Activated naive CD8-positive, alpha-beta T cell treated with anti-CD3 and anti-CD28 coated beads, Interleukin-2, amount 10 ng/mL, durations not matched to agents 7 days and 5 days (primary cell): ENCODE results near the gene PIP4K2A. TPM values are rescaled to one million over a fixed set of nuclear protein-coding genes. Genes with fewer than 3 reads are reported as not detected.
A peak's percentile ranks its signal among the peaks of the same experiment; 100 is the strongest.
"Not testable (repeated sequence)": the region's sequence is repeated elsewhere in the genome, so short reads cannot be mapped to it uniquely, and the experiment has no call there.

Source experiments
- ATAC-seq: fragments of 150-1000 bp; cut with Tn5 transposase; one replicate; pipeline ENCODE4 v1.10.0; 2021; ENCODE audit warnings: low read depth, moderate library complexity
- POLR2A ChIA-PET: fragments of 350-600 bp; sonication (Branson Sonifier 250); formaldehyde crosslinking; loops from one replicate; lab custom pipeline; 2021; ENCODE audit warnings: antibody characterized with exemption; lab: Charles Lee
- DNase-seq: peaks from one replicate; pipeline ENCODE4 v3.0.0; 2021
- H3K27ac Mint-ChIP-seq: one replicate; pipeline ENCODE4 v1.8.0; 2022; ENCODE audit warnings: mild to moderate bottlenecking, mixed read lengths
- H3K27me3 Mint-ChIP-seq: one replicate; pipeline ENCODE4 v1.8.0; 2022; ENCODE audit warnings: mild to moderate bottlenecking, moderate library complexity, mixed read lengths
- H3K36me3 Mint-ChIP-seq: one replicate; pipeline ENCODE4 v1.8.0; 2021; ENCODE audit warnings: mild to moderate bottlenecking, mixed read lengths
- H3K4me1 Mint-ChIP-seq: one replicate; pipeline ENCODE4 v1.8.0; 2021; ENCODE audit warnings: mixed read lengths
- H3K4me3 Mint-ChIP-seq: one replicate; pipeline ENCODE4 v1.8.0; 2022; ENCODE audit warnings: mild to moderate bottlenecking, moderate library complexity, mixed read lengths
- H3K9me3 Mint-ChIP-seq: one replicate; pipeline ENCODE4 v1.8.0; 2021; ENCODE audit warnings: mixed read lengths
- total RNA-seq, 2 experiments: library from RNA; stranded (reverse); gene quantifications; one replicate each; pipeline ENCODE4 v1.2.3, GENCODE V29; 2021

The PIP4K2A gene
- total RNA-seq, 2 experiments from 2014 or later = 179 to 199 TPM

DNA sequence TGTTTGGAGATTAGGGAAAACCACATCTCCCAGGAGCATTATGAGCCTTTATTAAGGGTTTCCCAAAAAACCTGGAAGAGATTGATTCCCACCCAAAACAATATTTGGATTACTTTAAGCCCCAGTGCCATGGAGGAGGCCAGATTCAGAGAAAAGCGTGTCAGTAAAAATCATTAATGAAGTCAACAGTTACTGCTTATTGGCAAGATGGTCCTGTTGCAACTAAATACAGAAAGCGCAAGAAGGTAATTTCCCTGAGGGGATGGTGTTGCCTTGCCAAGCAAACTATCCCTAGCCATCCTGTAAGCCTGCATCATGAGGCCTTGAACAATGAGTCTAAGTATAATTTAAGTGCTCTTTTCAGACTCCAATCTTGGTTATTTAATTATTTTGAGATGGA lies 212.5 kb downstream of the PIP4K2A start:
- Mint-ChIP-seq H3K36me3 (no peaks in the 10 kb centered on the region), H3K4me3 (no peak overlapping the region), H3K4me1 (peaks cover 13% of the 10 kb centered on the region), H3K27me3 (peaks cover 36% of the 10 kb centered on the region), H3K9me3 (no peaks in the 10 kb centered on the region), H3K27ac (no peak overlapping the region)
- DNase-seq = no peak
- POLR2A ChIA-PET = no interaction called here
- ATAC-seq = no peak

GRCh38 chr10:22501413-22501812 lies 213.0 kb downstream of the PIP4K2A start:
- H3K27me3 Mint-ChIP-seq = peaks cover 39% of the 10 kb centered on the region
- no peak overlapping the region for H3K4me3 Mint-ChIP-seq
- H3K27ac Mint-ChIP-seq = no peak overlapping the region
- no peak for ATAC-seq
- POLR2A ChIA-PET = no interaction called here
- DNase-seq = no peak
- no peaks in the 10 kb centered on the region for H3K36me3 Mint-ChIP-seq
- H3K9me3 Mint-ChIP-seq = no peaks in the 10 kb centered on the region
- peaks cover 11% of the 10 kb centered on the region for H3K4me1 Mint-ChIP-seq

DNA sequence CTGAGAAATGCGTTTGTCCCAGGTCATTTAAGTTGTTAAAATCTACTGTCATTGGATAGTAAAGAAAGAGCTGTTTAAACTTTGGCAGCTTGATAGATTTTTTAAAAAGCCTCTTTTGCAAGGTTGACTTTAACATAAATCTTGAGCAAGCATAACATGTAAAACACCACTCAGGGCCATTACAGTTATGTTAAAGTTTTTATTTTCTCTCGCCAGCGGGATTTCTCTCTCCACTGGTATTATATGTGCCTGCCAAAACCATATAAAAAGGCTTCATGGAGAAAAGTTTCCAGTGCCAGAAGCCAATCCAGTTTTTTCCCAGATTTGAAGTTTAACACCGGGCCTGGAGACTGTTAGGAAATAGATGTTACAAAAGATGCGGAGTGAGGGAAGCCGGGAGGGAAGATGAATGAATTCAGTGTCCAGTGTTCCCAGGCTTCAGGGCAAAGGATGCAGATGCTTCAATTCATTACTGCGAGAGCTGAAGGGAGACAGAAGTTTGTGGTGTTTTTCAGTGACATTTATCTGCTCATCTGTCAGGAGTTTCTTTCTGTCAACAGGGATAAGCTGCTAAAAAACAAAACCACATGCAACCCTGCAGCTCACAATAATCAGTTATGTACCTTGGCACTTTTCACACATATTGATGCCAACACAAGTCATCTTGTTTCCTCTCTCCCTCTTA lies 213.6 kb downstream of the PIP4K2A start:
- POLR2A ChIA-PET = no interaction called here
- H3K27ac Mint-ChIP-seq = no peak overlapping the region
- no peak overlapping the region for H3K4me3 Mint-ChIP-seq
- no peak for DNase-seq
- no peak for ATAC-seq
- H3K4me1 Mint-ChIP-seq = peaks cover 5% of the 10 kb centered on the region
- H3K27me3 Mint-ChIP-seq = peaks cover 40% of the 10 kb centered on the region
- no peaks in the 10 kb centered on the region for H3K9me3 Mint-ChIP-seq
- H3K36me3 Mint-ChIP-seq = no peaks in the 10 kb centered on the region

GRCh38 chr10:22499973-22500372 lies 214.4 kb downstream of the PIP4K2A start:
- H3K4me1 Mint-ChIP-seq, H3K36me3 Mint-ChIP-seq, POLR2A ChIA-PET, ATAC-seq, H3K9me3 Mint-ChIP-seq, H3K4me3 Mint-ChIP-seq, H3K27ac Mint-ChIP-seq, DNase-seq: not testable (repeated sequence)
- peaks cover 43% of the 10 kb centered on the region for H3K27me3 Mint-ChIP-seq

DNA sequence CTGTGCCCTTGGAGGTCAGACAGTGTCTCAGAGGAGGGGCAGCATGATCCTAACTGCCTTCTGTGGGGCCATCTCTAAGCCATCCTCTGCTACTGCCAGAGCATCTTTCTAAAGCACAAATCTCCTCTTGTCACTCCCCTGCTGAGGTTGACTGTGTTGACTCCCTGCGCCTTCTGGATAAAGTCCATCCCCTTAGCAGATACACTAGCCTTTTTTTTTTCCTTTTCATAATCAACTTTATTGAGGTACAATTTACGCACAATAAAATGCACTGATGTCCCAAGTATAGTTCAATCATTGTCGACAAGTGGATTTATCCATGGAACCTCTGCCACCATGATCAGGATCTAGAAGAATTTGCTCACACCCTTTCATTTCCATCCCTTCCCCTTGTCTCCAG lies 219.0 kb downstream of the PIP4K2A start:
- Mint-ChIP-seq H3K27ac (no peak overlapping the region), H3K4me1 (peaks cover 20% of the 10 kb centered on the region)
- POLR2A ChIA-PET = no interaction called here

GRCh38 chr10:22494007-22494406 lies 220.4 kb downstream of the PIP4K2A start:
- Mint-ChIP-seq H3K27ac (no peak overlapping the region), H3K27me3 (peaks cover 32% of the 10 kb centered on the region), H3K4me1 (peaks cover 20% of the 10 kb centered on the region), H3K4me3 (no peak overlapping the region), H3K9me3 (peaks cover 5% of the 10 kb centered on the region), H3K36me3 (peaks cover 8% of the 10 kb centered on the region)
- ATAC-seq (no peak), DNase-seq (no peak)
- POLR2A ChIA-PET = no interaction called here

More for the DNA sequence above, 219.0 kb downstream of the PIP4K2A start:
- H3K27me3 Mint-ChIP-seq = peaks cover 37% of the 10 kb centered on the region
- H3K36me3 Mint-ChIP-seq = peaks cover 8% of the 10 kb centered on the region
- ATAC-seq = no peak
- DNase-seq = no peak
- H3K9me3 Mint-ChIP-seq = peaks cover 4% of the 10 kb centered on the region
- no peak overlapping the region for H3K4me3 Mint-ChIP-seq

GRCh38 chr10:22491931-22492615 lies 222.3 kb downstream of the PIP4K2A start:
- Mint-ChIP-seq H3K27me3 (peaks cover 35% of the 10 kb centered on the region), H3K4me3 (peak overlapping the region; percentile 51), H3K9me3 (peaks cover 5% of the 10 kb centered on the region), H3K36me3 (peaks cover 11% of the 10 kb centered on the region), H3K4me1 (peaks cover 23% of the 10 kb centered on the region), H3K27ac (peak overlapping the region; percentile 39)
- ATAC-seq (peak; percentile 94), DNase-seq (peak; percentile 46)
- POLR2A ChIA-PET = interaction anchor here (2.9 kb wide), 1 partner anchor 55 kb away, joined by 11 read pairs; no protein-coding TSS in a partner anchor

DNA sequence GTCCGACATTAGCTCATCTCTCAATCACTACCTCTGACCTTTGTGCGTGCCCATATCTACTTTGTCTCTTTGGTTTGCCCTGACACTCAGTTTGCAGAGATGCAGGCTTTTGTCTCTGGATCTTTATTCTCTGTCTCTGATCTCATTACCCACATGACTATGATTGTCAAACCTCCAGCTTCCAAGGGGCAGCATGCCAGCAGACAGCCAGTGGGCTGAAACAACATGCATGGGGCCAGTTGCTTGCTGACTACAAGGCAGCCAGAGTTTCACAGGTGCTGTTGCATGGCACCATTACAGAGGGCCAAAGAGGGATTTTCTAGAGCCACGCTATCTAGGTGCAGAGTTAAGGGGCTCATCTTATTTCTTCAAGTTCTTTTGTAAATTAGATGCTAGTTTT lies 222.9 kb downstream of the PIP4K2A start:
- peaks cover 24% of the 10 kb centered on the region for H3K4me1 Mint-ChIP-seq
- H3K36me3 Mint-ChIP-seq = peaks cover 11% of the 10 kb centered on the region
- H3K27ac Mint-ChIP-seq = peak overlapping the region; percentile 78
- ATAC-seq (peak; percentile 39), DNase-seq (no peak)
- POLR2A ChIA-PET = interaction anchor here (0.6 to 2.9 kb wide), 2 partner anchors 54 to 152 kb away, joined by 5 to 11 read pairs; no protein-coding TSS in a partner anchor
- H3K4me3 Mint-ChIP-seq = peak overlapping the region; percentile 73
- H3K9me3 Mint-ChIP-seq = peaks cover 5% of the 10 kb centered on the region
- H3K27me3 Mint-ChIP-seq = peaks cover 34% of the 10 kb centered on the region

DNA sequence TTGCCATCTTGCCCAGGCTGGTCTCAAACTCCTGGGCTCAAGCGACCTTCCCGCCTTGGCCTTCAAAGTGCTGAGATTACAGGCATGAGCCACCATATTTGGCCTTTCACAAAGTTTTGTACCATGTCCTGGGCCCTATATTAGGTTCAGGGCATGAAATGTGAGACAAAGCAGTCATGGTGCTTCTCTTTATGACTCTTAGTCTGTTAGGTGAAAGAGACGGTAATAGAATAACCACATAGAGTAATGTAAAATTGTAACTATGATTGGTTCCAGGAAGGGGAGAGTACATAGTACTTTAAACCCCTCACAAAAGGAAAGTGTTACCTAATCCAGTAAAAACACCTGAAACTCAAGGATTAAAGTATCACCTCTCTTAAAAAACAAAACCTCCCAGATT lies 224.4 kb downstream of the PIP4K2A start:
- Mint-ChIP-seq H3K36me3 (peaks cover 11% of the 10 kb centered on the region), H3K4me3 (no peak overlapping the region), H3K27me3 (peaks cover 27% of the 10 kb centered on the region), H3K9me3 (peaks cover 5% of the 10 kb centered on the region), H3K27ac (no peak overlapping the region), H3K4me1 (peaks cover 25% of the 10 kb centered on the region)
- no peak for ATAC-seq
- DNase-seq = no peak
- POLR2A ChIA-PET = no interaction called here

DNA sequence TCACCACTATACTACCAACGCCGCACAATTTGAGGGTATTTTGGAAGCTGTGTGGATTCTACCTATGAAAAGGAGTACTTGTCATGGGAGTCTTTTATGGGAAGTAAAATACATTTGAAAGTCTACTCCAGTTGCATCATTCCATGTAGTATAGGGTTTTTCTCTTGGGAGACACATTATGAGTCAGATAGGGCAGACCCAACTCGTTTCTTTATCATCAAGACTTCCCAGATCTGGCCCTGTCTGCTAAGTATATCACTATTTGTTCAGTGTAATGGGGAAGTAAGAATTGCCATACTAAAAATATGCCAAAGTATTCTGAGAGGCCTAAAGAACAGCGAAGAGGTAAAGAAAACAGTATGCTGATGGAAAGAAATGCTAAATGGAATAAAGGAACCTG lies 224.9 kb downstream of the PIP4K2A start:
- DNase-seq (no peak), ATAC-seq (no peak)
- Mint-ChIP-seq H3K9me3 (peaks cover 5% of the 10 kb centered on the region), H3K27me3 (peaks cover 26% of the 10 kb centered on the region), H3K36me3 (peaks cover 11% of the 10 kb centered on the region), H3K4me3 (no peak overlapping the region), H3K4me1 (peaks cover 23% of the 10 kb centered on the region), H3K27ac (no peak overlapping the region)
- POLR2A ChIA-PET = no interaction called here

- POLR2A ChIA-PET = no interaction called here
- no peak for DNase-seq
- Mint-ChIP-seq H3K36me3 (peaks cover 5% of the 10 kb centered on the region), H3K4me1 (peaks cover 20% of the 10 kb centered on the region), H3K27ac (no peak overlapping the region), H3K9me3 (peaks cover 2% of the 10 kb centered on the region), H3K4me3 (no peak overlapping the region), H3K27me3 (peaks cover 20% of the 10 kb centered on the region)
- no peak for ATAC-seq
These were observed 227.9 kb downstream of the PIP4K2A start for GRCh38 chr10:22486431-22486830.
